Measurements from ENCODE around the gene RNF32. TPM values are rescaled to one million over a fixed set of nuclear protein-coding genes. Genes with fewer than 3 reads are reported as not detected.

Gene RNF32
- 1.6 and 3.2 TPM in 2 replicates for total RNA-seq (2022)
- Bru-seq, nascent RNA: percentile 34 among the genes with signal in this experiment
- percentile 28 among the genes with signal in this experiment for BruChase-seq, experiment 1, labeled RNA remaining after a 6-hour chase
- BruChase-seq, experiment 2, labeled RNA remaining after a 2-hour chase: percentile 30 among the genes with signal in this experiment
- long read RNA-seq, partial matches to known transcripts: 0 of 7 reads
- long read RNA-seq, other reads (novel, unspliced or antisense): 7 of 7 reads

GRCh38 chr7:156640257-156640948 lies at the start of gene RNF32:
TSS of gene RNF32 (plus strand) at chr7:156640774. CDS start at chr7:156643878, 3,104 bp downstream.
- CTCF ChIA-PET: no interaction called here

GRCh38 chr7:156592155-156592884 lies 48.3 kb upstream of the RNF32 start:
- no peaks in the 10 kb centered on the region for H3K36me3 Mint-ChIP-seq (ENCODE audit: insufficient read depth, unreplicated experiment)

More at GRCh38 chr7:156640257-156640948, at the start of gene RNF32:
- intact Hi-C loops (cut with micrococcal nuclease; ENCODE audit: unreplicated experiment): no loop called here
- peaks cover 3% of the 10 kb centered on the region for H3K9me3 Mint-ChIP-seq (ENCODE audit: low read depth, unreplicated experiment)
- H3K4me3 Mint-ChIP-seq (ENCODE audit: low read depth, unreplicated experiment): peak within 1 kb of the TSS; percentile 80
- H3K27me3 Mint-ChIP-seq (ENCODE audit: unreplicated experiment): no peaks in the 10 kb centered on the region
- peaks cover 9% of the 10 kb centered on the region for H3K4me1 Mint-ChIP-seq (ENCODE audit: low read depth, unreplicated experiment)
- H3K27ac Mint-ChIP-seq (ENCODE audit: unreplicated experiment): peak within 1 kb of the TSS; percentile 93
- DNase-seq: peak; percentile 98
- TF ChIP-seq CTCF (IDR thresholded peaks at IDR 0.05; ENCODE audit: unreplicated experiment): no peak
- no TSS peak for BruUV-seq (replicated peaks)
- H3K36me3 Mint-ChIP-seq (ENCODE audit: insufficient read depth, unreplicated experiment): peaks cover 23% of the 10 kb centered on the region

GRCh38 chr7:156594283-156595080 lies 46.1 kb upstream of the RNF32 start:
- DNase-seq: no peak
- CTCF ChIA-PET: no interaction called here
- H3K27me3 Mint-ChIP-seq (ENCODE audit: unreplicated experiment): no peaks in the 10 kb centered on the region
- no peak overlapping the region for H3K27ac Mint-ChIP-seq (ENCODE audit: unreplicated experiment)
- H3K4me3 Mint-ChIP-seq (ENCODE audit: low read depth, unreplicated experiment): no peak overlapping the region
- H3K36me3 Mint-ChIP-seq (ENCODE audit: insufficient read depth, unreplicated experiment): no peaks in the 10 kb centered on the region
- H3K9me3 Mint-ChIP-seq (ENCODE audit: low read depth, unreplicated experiment): no peaks in the 10 kb centered on the region
- no TSS peak for BruUV-seq (replicated peaks)
- intact Hi-C loops (cut with micrococcal nuclease; ENCODE audit: unreplicated experiment): no loop called here
- no peak for TF ChIP-seq CTCF (IDR thresholded peaks at IDR 0.05; ENCODE audit: unreplicated experiment)
- no peaks in the 10 kb centered on the region for H3K4me1 Mint-ChIP-seq (ENCODE audit: low read depth, unreplicated experiment)

More at GRCh38 chr7:156592155-156592884, 48.3 kb upstream of the RNF32 start:
- Mint-ChIP-seq H3K27me3 (ENCODE audit: unreplicated experiment) (peaks cover 5% of the 10 kb centered on the region), H3K4me3 (ENCODE audit: low read depth, unreplicated experiment) (no peak overlapping the region), H3K9me3 (ENCODE audit: low read depth, unreplicated experiment) (no peaks in the 10 kb centered on the region), H3K27ac (ENCODE audit: unreplicated experiment) (no peak overlapping the region), H3K4me1 (ENCODE audit: low read depth, unreplicated experiment) (no peaks in the 10 kb centered on the region)
- TF ChIP-seq CTCF (IDR thresholded peaks at IDR 0.05; ENCODE audit: unreplicated experiment): no peak
- intact Hi-C loops (cut with micrococcal nuclease; ENCODE audit: unreplicated experiment): no loop called here
- CTCF ChIA-PET: no interaction called here
- no TSS peak for BruUV-seq (replicated peaks)
- no peak for DNase-seq

- BruUV-seq (replicated peaks): no TSS peak
- Mint-ChIP-seq H3K4me3 (ENCODE audit: low read depth, unreplicated experiment) (no peak overlapping the region), H3K27ac (ENCODE audit: unreplicated experiment) (no peak overlapping the region), H3K4me1 (ENCODE audit: low read depth, unreplicated experiment) (no peaks in the 10 kb centered on the region), H3K36me3 (ENCODE audit: insufficient read depth, unreplicated experiment) (no peaks in the 10 kb centered on the region), H3K9me3 (ENCODE audit: low read depth, unreplicated experiment) (no peaks in the 10 kb centered on the region), H3K27me3 (ENCODE audit: unreplicated experiment) (peaks cover 31% of the 10 kb centered on the region)
- no peak for TF ChIP-seq CTCF (IDR thresholded peaks at IDR 0.05; ENCODE audit: unreplicated experiment)
- intact Hi-C loops (cut with micrococcal nuclease; ENCODE audit: unreplicated experiment): no loop called here
- no peak for DNase-seq
- CTCF ChIA-PET: no interaction called here
Observed at GRCh38 chr7:156600496-156600895, 40.1 kb upstream of the RNF32 start.

Measured in Calu3 (cell line).